T-helper 2 cell (primary cell): ENCODE results near the gene PPP1R13B.
"Not testable (repeated sequence)": the region's sequence is repeated elsewhere in the genome, so short reads cannot be mapped to it uniquely, and the experiment has no call there.

Experiments used
- DNase-seq, 5 experiments: peaks; one replicate each; pipeline versions ENCODE4 v3.0.0 to v3.0.0-alpha.2; 2012 to 2022
- total RNA-seq, 2 donors: gene quantifications; one replicate each; lab custom pipeline; 2026; lab: John Stamatoyannopoulos, UW

The PPP1R13B gene
- total RNA-seq, result 17.0 to 27.1 reads per million in 2 donors

GRCh38 chr14:103847451-103848174 is at the start of gene PPP1R13B:
Gene PPP1R13B, minus strand, starts transcription at chr14:103847575. Its CDS starts 268 bp downstream, at chr14:103847307.
- peak; percentile 86 to 94 (median 91) for DNase-seq

GRCh38 chr14:103896578-103896977 is 49.2 kb upstream of the PPP1R13B start:
- DNase-seq, result no peak

- no peak for DNase-seq
These were observed 47.3 kb upstream of the PPP1R13B start for GRCh38 chr14:103894723-103895059.

- DNase-seq, result no peak
These were observed 46.8 kb upstream of the PPP1R13B start for GRCh38 chr14:103894034-103894722.

GRCh38 chr14:103892247-103892646 is 44.9 kb upstream of the PPP1R13B start:
- no peak for DNase-seq

- no peak for DNase-seq
These were observed 44.4 kb upstream of the PPP1R13B start for GRCh38 chr14:103891667-103892215.

- DNase-seq, result no peak
These were observed 43.7 kb upstream of the PPP1R13B start for GRCh38 chr14:103890821-103891666.

GRCh38 chr14:103890052-103890371 is 42.6 kb upstream of the PPP1R13B start:
- DNase-seq, result no peak

GRCh38 chr14:103889313-103890051 is 42.1 kb upstream of the PPP1R13B start:
- DNase-seq, result no peak

- DNase-seq, result not testable (repeated sequence)
These were observed 41.6 kb upstream of the PPP1R13B start for GRCh38 chr14:103889002-103889312.

- no peak for DNase-seq
These were observed 40.3 kb upstream of the PPP1R13B start for GRCh38 chr14:103887557-103888115.

GRCh38 chr14:103887170-103887501 is 39.8 kb upstream of the PPP1R13B start:
- no peak for DNase-seq

GRCh38 chr14:103886304-103887169 is 39.2 kb upstream of the PPP1R13B start:
- DNase-seq, result no peak

GRCh38 chr14:103885509-103885932 is 38.1 kb upstream of the PPP1R13B start:
- no peak for DNase-seq

GRCh38 chr14:103884854-103885253 is 37.5 kb upstream of the PPP1R13B start:
- no peak for DNase-seq

GRCh38 chr14:103883263-103883523 is 35.8 kb upstream of the PPP1R13B start:
- no peak for DNase-seq

GRCh38 chr14:103882503-103883262 is 35.3 kb upstream of the PPP1R13B start:
- DNase-seq, result no peak

- DNase-seq, result no peak
These were observed 34.2 kb upstream of the PPP1R13B start for GRCh38 chr14:103881268-103882201.
